IPS-18a (cell line): ENCODE measurements around the gene FIGN.

ENCODE experiments used
- H3K27ac ChIP-seq: one replicate; pipeline ENCODE4 v1.5.1; 2013; ENCODE audit warnings: low read length
- H3K27me3 ChIP-seq: one replicate; pipeline ENCODE4 v1.6.1; 2013; ENCODE audit warnings: mild to moderate bottlenecking, low read length; ENCODE audit not compliant: control insufficient read depth, insufficient read depth
- H3K36me3 ChIP-seq: one replicate; pipeline ENCODE4 v1.6.1; 2013; ENCODE audit warnings: low read depth, low read length; ENCODE audit not compliant: control insufficient read depth
- H3K4me1 ChIP-seq: one replicate; pipeline ENCODE4 v1.6.1; 2013; ENCODE audit warnings: low read depth, low read length; ENCODE audit not compliant: control insufficient read depth
- H3K4me3 ChIP-seq: one replicate; pipeline ENCODE4 v1.5.1; 2013; ENCODE audit warnings: low read length
- H3K9ac ChIP-seq: one replicate; pipeline ENCODE4 v1.6.1; 2013; ENCODE audit warnings: mild to moderate bottlenecking, low read length, moderate library complexity
- H3K9me3 ChIP-seq: one replicate; pipeline ENCODE4 v1.6.1; 2013; ENCODE audit warnings: low read depth, low read length; ENCODE audit not compliant: control insufficient read depth

FIGN gene

GRCh38 chr2:163719331-163719730, 16.5 kb downstream of the FIGN start:
- no peak overlapping the region for H3K4me3 ChIP-seq
- H3K27me3 ChIP-seq = peaks cover 14% of the 10 kb centered on the region
- H3K27ac ChIP-seq = no peak overlapping the region
- H3K4me1 ChIP-seq = peaks cover 13% of the 10 kb centered on the region
- H3K9me3 ChIP-seq = no peaks in the 10 kb centered on the region
- no peak overlapping the region for H3K9ac ChIP-seq
- H3K36me3 ChIP-seq = no peaks in the 10 kb centered on the region

GRCh38 chr2:163717993-163718680, 17.7 kb downstream of the FIGN start:
- no peak overlapping the region for H3K4me3 ChIP-seq
- no peaks in the 10 kb centered on the region for H3K36me3 ChIP-seq
- H3K4me1 ChIP-seq = peaks cover 17% of the 10 kb centered on the region
- no peak overlapping the region for H3K27ac ChIP-seq
- no peaks in the 10 kb centered on the region for H3K9me3 ChIP-seq
- H3K27me3 ChIP-seq = peaks cover 14% of the 10 kb centered on the region
- H3K9ac ChIP-seq = no peak overlapping the region

- H3K9me3 ChIP-seq = no peaks in the 10 kb centered on the region
- peaks cover 17% of the 10 kb centered on the region for H3K4me1 ChIP-seq
- H3K9ac ChIP-seq = no peak overlapping the region
- peaks cover 14% of the 10 kb centered on the region for H3K27me3 ChIP-seq
- no peak overlapping the region for H3K4me3 ChIP-seq
- no peaks in the 10 kb centered on the region for H3K36me3 ChIP-seq
- no peak overlapping the region for H3K27ac ChIP-seq
These were observed 18.3 kb downstream of the FIGN start for GRCh38 chr2:163717515-163717914.

DNA sequence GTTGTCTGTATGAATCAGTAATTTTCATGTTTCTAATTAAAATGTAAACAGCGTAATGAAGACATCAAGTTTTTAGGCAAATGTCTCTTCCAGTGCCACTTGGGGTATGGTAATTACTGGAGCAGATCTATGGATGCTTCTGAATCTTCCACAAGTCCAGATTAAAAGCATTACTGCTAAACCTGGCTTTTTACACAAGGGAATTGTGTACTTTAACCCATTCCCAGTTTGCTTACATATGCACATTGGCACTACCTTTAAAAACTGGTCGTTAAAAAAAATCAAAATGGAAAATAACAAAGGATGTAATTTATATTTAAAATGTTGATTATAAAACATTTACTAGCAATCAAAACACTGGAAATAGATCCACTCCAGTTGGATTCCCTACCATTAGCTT, 19.7 kb downstream of the FIGN start:
- H3K9ac ChIP-seq = no peak overlapping the region
- H3K4me3 ChIP-seq = no peak overlapping the region
- H3K36me3 ChIP-seq = no peaks in the 10 kb centered on the region
- H3K27me3 ChIP-seq = peaks cover 14% of the 10 kb centered on the region
- no peak overlapping the region for H3K27ac ChIP-seq
- no peaks in the 10 kb centered on the region for H3K9me3 ChIP-seq
- H3K4me1 ChIP-seq = peaks cover 19% of the 10 kb centered on the region

- no peaks in the 10 kb centered on the region for H3K9me3 ChIP-seq
- peaks cover 14% of the 10 kb centered on the region for H3K27me3 ChIP-seq
- H3K27ac ChIP-seq = no peak overlapping the region
- no peaks in the 10 kb centered on the region for H3K36me3 ChIP-seq
- H3K4me1 ChIP-seq = peaks cover 20% of the 10 kb centered on the region
- no peak overlapping the region for H3K9ac ChIP-seq
- H3K4me3 ChIP-seq = no peak overlapping the region
These were observed 20.1 kb downstream of the FIGN start for GRCh38 chr2:163715668-163716067.

DNA sequence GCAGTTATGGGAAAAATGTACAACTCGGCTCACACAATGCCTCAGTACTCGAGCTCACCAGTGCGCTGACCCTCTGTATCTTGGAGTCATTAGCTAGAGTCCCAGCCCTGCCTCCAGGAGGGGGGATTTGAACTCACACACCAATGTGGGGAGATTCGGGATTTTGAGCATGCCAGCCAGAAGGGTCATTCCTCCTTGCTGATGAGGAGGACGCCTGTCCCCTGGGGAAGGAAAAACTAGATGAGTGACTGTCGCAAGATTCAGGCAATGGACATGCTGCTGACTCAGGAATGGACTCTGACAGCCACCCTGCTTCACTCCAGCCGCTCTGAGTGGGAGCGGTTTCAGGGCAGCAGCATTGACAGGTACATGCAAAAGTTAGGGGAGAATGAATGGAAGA, 20.6 kb downstream of the FIGN start:
- Histone ChIP-seq H3K27ac (no peak overlapping the region), H3K27me3 (peaks cover 14% of the 10 kb centered on the region), H3K36me3 (no peaks in the 10 kb centered on the region), H3K9ac (no peak overlapping the region), H3K4me3 (no peak overlapping the region), H3K4me1 (peaks cover 20% of the 10 kb centered on the region), H3K9me3 (no peaks in the 10 kb centered on the region)

DNA sequence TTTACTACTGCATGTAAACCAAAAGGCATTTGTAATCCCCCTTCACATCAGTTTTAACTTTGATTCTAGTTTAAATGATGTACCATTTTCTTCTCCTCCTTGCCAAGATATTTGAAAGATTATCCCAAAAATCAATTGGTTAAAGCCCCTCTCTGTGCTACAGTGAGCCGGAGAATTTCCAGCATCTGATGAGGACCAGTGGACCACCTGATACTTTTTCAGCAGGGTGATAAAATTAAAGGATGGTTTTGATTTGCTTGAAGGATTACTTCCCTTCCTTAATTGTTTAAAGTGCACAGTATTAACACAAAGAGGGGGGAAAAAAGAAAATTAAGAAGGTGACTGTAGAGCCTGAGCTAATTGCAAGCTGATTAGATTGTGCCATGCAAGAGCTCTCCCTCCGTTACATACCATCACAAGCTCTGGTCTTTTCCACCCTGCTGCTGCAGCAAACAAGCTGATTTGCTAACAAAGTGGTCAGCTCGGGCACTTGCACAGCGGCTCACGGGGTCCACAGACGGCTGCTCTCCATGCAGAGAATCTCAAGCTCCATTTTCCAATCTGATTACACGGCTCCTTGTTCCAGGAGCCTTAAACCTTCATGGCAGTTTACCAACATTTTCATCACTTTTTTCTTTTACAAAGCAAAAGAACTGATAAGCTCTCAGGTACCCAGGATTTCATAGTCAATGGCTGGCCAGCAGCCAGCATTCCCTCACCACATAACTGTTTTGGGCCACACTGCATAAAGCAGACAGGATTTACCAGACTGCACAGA, 22.1 kb downstream of the FIGN start:
- Histone ChIP-seq H3K27me3 (peaks cover under 1% of the 10 kb centered on the region), H3K9ac (no peak overlapping the region)

DNA sequence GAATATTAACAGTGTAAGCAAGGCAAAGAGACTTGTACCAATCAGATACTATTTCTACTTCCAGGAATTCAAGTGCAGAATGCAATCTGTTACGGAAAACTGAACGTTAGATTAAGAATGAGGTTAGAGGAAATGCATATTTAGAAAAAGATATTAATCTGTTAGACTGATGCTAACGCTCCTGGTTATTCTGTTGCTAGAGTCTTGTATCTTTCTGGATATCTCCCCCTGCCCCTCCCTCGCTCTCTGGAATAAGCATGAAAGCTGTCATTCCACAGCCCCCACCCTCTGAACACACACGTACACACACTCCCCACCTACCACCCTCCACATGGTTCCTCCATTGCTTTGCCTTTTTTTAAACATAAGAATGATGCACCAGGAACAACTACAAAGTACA, 24.1 kb downstream of the FIGN start:
- Histone ChIP-seq H3K36me3 (no peaks in the 10 kb centered on the region), H3K4me3 (no peak overlapping the region), H3K9me3 (no peaks in the 10 kb centered on the region), H3K27me3 (no peaks in the 10 kb centered on the region), H3K9ac (no peak overlapping the region), H3K4me1 (peaks cover 14% of the 10 kb centered on the region), H3K27ac (no peak overlapping the region)

More for the DNA sequence above, 22.1 kb downstream of the FIGN start:
- H3K4me1 ChIP-seq = peaks cover 20% of the 10 kb centered on the region
- H3K36me3 ChIP-seq = no peaks in the 10 kb centered on the region
- no peak overlapping the region for H3K27ac ChIP-seq
- no peaks in the 10 kb centered on the region for H3K9me3 ChIP-seq
- no peak overlapping the region for H3K4me3 ChIP-seq

- no peak overlapping the region for H3K9ac ChIP-seq
- no peaks in the 10 kb centered on the region for H3K9me3 ChIP-seq
- no peak overlapping the region for H3K27ac ChIP-seq
- no peaks in the 10 kb centered on the region for H3K36me3 ChIP-seq
- peaks cover 14% of the 10 kb centered on the region for H3K4me1 ChIP-seq
- no peaks in the 10 kb centered on the region for H3K27me3 ChIP-seq
- H3K4me3 ChIP-seq = no peak overlapping the region
These were observed 24.6 kb downstream of the FIGN start for GRCh38 chr2:163711258-163711657.

DNA sequence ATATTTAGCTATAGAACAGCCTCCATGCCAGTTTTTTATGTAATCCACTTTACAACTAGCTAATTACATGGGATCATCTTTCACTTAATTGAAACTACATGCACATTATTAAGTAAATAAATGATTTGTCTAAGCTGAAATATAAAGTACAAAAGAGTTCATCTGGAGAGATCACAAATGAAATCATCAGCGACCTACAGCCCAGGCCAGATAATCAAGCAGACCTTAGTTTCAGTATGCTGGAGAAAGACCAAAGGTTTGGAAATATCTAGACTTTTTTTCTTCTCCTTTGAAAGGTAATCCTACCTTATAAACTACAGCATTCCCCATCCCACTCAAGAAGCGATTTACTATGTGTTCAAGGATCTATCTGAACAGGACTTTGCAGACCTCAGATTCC, 26.5 kb downstream of the FIGN start:
- Histone ChIP-seq H3K4me3 (no peak overlapping the region), H3K27me3 (no peaks in the 10 kb centered on the region), H3K36me3 (no peaks in the 10 kb centered on the region), H3K9ac (no peak overlapping the region), H3K4me1 (peaks cover 7% of the 10 kb centered on the region), H3K27ac (no peak overlapping the region), H3K9me3 (no peaks in the 10 kb centered on the region)

DNA sequence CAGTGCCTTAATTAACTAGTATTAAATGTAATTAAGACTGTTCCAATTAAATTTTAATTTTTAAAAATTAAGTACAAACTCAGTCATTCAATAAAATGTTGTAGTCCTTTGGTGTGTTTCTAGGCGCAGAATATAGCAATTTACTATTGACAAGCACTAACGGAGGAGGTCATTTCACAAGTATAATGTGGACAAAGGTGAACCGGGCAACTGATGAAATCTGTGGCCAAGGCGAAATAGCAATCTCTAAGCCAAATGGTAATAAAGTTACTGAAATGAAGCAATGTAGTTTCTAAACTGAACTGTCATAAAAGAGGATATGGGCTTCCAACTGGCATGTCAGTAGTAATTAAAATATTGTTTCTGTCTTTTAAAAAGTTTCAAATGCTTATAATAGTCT, 27.5 kb downstream of the FIGN start:
- H3K27me3 ChIP-seq = no peaks in the 10 kb centered on the region
- no peak overlapping the region for H3K9ac ChIP-seq
- no peaks in the 10 kb centered on the region for H3K36me3 ChIP-seq
- H3K27ac ChIP-seq = no peak overlapping the region
- no peak overlapping the region for H3K4me3 ChIP-seq
- H3K4me1 ChIP-seq = peaks cover 8% of the 10 kb centered on the region
- H3K9me3 ChIP-seq = no peaks in the 10 kb centered on the region

DNA sequence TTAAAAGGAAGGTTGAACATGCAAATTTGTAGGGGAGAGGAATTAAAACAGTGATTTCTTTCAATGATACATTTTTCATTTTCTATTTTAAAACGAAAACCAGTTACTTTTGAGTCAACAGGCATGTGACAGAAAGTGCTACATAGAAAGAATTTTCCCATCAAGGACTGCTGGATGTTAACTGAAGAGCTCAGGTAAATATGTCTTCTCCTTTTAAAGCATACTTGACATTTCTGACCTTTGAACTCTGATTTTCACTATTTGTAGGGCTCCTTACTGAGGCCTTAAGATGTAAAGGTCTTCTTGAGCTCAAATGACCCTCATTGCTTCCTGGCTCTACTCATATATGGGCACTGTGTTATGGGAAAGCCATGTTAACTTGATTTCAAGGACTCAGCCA, 32.4 kb downstream of the FIGN start:
- Histone ChIP-seq H3K36me3 (no peaks in the 10 kb centered on the region), H3K27ac (no peak overlapping the region), H3K4me3 (no peak overlapping the region), H3K9ac (no peak overlapping the region), H3K4me1 (peaks cover 44% of the 10 kb centered on the region), H3K27me3 (no peaks in the 10 kb centered on the region), H3K9me3 (no peaks in the 10 kb centered on the region)
